Muscle layer of colon (tissue), 2 donors: Measurements from ENCODE around the gene ELF5.

Source experiments
- H3K27ac ChIP-seq: one replicate; pipeline ENCODE4 v1.7.0; 2013; ENCODE audit warnings: low read depth, mild to moderate bottlenecking, low read length, moderate library complexity
- H3K27me3 ChIP-seq, 2 donors: one replicate each; pipeline ENCODE4 v1.7.0; 2013; ENCODE audit warnings: low read length in 2 of 2, mild to moderate bottlenecking in 2 of 2; ENCODE audit not compliant: insufficient read depth in 2 of 2, control insufficient read depth in 1 of 2
- H3K36me3 ChIP-seq: one replicate; pipeline ENCODE4 v1.7.0; 2013; ENCODE audit warnings: mild to moderate bottlenecking, low read length; ENCODE audit not compliant: insufficient read depth
- H3K4me1 ChIP-seq: one replicate; pipeline ENCODE4 v1.7.0; 2013; ENCODE audit warnings: mild to moderate bottlenecking, low read length; ENCODE audit not compliant: insufficient read depth
- H3K4me3 ChIP-seq, 2 donors: one replicate each; pipeline ENCODE4 v1.7.0; 2013; ENCODE audit warnings: low read length in 2 of 2, low read depth in 1 of 2, mild to moderate bottlenecking in 1 of 2, moderate library complexity in 1 of 2
- H3K9ac ChIP-seq: one replicate; pipeline ENCODE4 v1.7.0; 2013; ENCODE audit warnings: low read length
- H3K9me3 ChIP-seq: one replicate; pipeline ENCODE4 v1.7.0; 2013; ENCODE audit warnings: mild to moderate bottlenecking, low read length
- donor health status: abdominal sarcoma.
- donor health status: Adenocarcinoma of cecum.

ELF5 gene

DNA sequence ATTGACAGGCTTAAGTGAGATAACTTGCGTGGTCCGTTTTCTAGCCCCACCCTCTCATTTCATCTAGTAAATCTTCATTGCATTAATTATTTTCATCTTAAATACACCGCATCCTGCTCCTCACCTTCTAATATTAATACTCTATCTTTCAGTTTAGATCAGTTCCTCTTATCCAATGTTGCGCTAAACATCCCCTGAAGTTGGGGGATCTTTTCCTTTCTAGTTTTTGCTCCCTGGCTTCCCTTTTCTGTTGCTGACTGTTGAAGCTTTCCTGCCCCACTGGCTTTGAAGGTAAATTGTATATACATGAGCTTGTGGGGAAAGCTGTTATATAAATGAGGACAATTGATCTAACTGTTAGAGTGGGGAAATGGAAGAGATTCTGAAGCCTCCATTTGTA is 67.6 kb downstream of the ELF5 start:
- no peaks in the 10 kb centered on the region for H3K9me3 ChIP-seq
- H3K27ac ChIP-seq = no peak overlapping the region
- H3K27me3 ChIP-seq = no peaks in the 10 kb centered on the region
- H3K4me3 ChIP-seq = no peak overlapping the region
- H3K4me1 ChIP-seq = peaks cover 20% of the 10 kb centered on the region
- H3K9ac ChIP-seq = no peak overlapping the region
- H3K36me3 ChIP-seq = peaks cover 18% of the 10 kb centered on the region

- Histone ChIP-seq H3K4me3 (no peak overlapping the region), H3K27ac (no peak overlapping the region), H3K36me3 (peaks cover 4% of the 10 kb centered on the region), H3K9me3 (no peaks in the 10 kb centered on the region), H3K9ac (no peak overlapping the region), H3K4me1 (peaks cover 29% of the 10 kb centered on the region), H3K27me3 (no peaks in the 10 kb centered on the region)
Measured at GRCh38 chr11:34444428-34444827, 69.2 kb downstream of the ELF5 start.

- H3K27me3 ChIP-seq = no peaks in the 10 kb centered on the region
- H3K27ac ChIP-seq = no peak overlapping the region
- H3K9me3 ChIP-seq = no peaks in the 10 kb centered on the region
- no peak overlapping the region for H3K9ac ChIP-seq
- H3K4me1 ChIP-seq = peaks cover 29% of the 10 kb centered on the region
- H3K36me3 ChIP-seq = no peaks in the 10 kb centered on the region
- H3K4me3 ChIP-seq = no peak overlapping the region
Measured at GRCh38 chr11:34443136-34443535, 70.5 kb downstream of the ELF5 start.

DNA sequence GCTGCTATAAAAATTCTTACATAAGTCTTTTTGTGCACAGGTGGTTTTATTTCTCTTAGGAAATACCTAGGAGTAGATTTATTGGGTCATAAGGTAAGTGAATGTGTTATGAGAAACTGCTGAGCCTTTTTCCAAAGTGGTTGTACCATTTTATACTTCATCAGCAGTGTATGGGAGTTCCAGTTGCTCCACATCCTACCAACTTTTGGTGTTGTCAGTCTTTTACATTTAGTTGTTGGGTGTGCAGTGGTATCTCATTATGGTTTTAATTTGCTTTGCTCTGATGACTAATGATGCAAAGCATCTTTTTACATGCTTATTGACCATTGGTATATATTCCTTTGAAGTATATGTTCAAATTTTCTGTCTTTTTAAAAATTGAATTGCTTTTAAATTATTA is 71.8 kb downstream of the ELF5 start:
- Histone ChIP-seq H3K4me1 (peaks cover 26% of the 10 kb centered on the region), H3K36me3 (no peaks in the 10 kb centered on the region), H3K27ac (no peak overlapping the region), H3K4me3 (no peak overlapping the region), H3K27me3 (no peaks in the 10 kb centered on the region), H3K9me3 (no peaks in the 10 kb centered on the region), H3K9ac (no peak overlapping the region)

GRCh38 chr11:34439610-34440198 is 73.9 kb downstream of the ELF5 start:
- Histone ChIP-seq H3K4me1 (peaks cover 17% of the 10 kb centered on the region), H3K9ac (peak overlapping the region; percentile 21), H3K4me3 (peak overlapping the region; percentile 68 to 76)

GRCh38 chr11:34438529-34439507 is 74.8 kb downstream of the ELF5 start, which contains the start of gene CAT:
CAT (plus strand) TSS chr11:34438934; CDS start chr11:34439014, 80 bp downstream.
- H3K27ac ChIP-seq = peak within 1 kb of the TSS; percentile 95
- H3K36me3 ChIP-seq = no peaks in the 10 kb centered on the region
- peak within 1 kb of the TSS; percentile 68 to 76 for H3K4me3 ChIP-seq
- H3K27me3 ChIP-seq = no peaks in the 10 kb centered on the region
- no peaks in the 10 kb centered on the region for H3K9me3 ChIP-seq
- H3K4me1 ChIP-seq = peaks cover 17% of the 10 kb centered on the region
- peak within 1 kb of the TSS; percentile 54 for H3K9ac ChIP-seq

More at GRCh38 chr11:34439610-34440198, 73.9 kb downstream of the ELF5 start:
- Histone ChIP-seq H3K27ac (peak overlapping the region; percentile 95), H3K27me3 (no peaks in the 10 kb centered on the region), H3K9me3 (no peaks in the 10 kb centered on the region), H3K36me3 (no peaks in the 10 kb centered on the region)

- Histone ChIP-seq H3K27me3 (no peaks in the 10 kb centered on the region), H3K4me1 (peaks cover 11% of the 10 kb centered on the region), H3K9ac (no peak overlapping the region), H3K4me3 (peak overlapping the region; percentile 68 to 76), H3K36me3 (no peaks in the 10 kb centered on the region), H3K9me3 (no peaks in the 10 kb centered on the region), H3K27ac (no peak overlapping the region)
Measured at GRCh38 chr11:34437224-34438125, 76.1 kb downstream of the ELF5 start.

GRCh38 chr11:34433899-34434298 is 79.7 kb downstream of the ELF5 start:
- Histone ChIP-seq H3K9me3 (no peaks in the 10 kb centered on the region), H3K27me3 (no peaks in the 10 kb centered on the region), H3K9ac (no peak overlapping the region), H3K4me3 (no peak overlapping the region), H3K4me1 (no peaks in the 10 kb centered on the region), H3K27ac (no peak overlapping the region), H3K36me3 (no peaks in the 10 kb centered on the region)

GRCh38 chr11:34432822-34433221 is 80.8 kb downstream of the ELF5 start:
- H3K27me3 ChIP-seq = no peaks in the 10 kb centered on the region
- H3K9me3 ChIP-seq = no peaks in the 10 kb centered on the region
- no peak overlapping the region for H3K9ac ChIP-seq
- no peaks in the 10 kb centered on the region for H3K36me3 ChIP-seq
- H3K4me3 ChIP-seq = no peak overlapping the region
- H3K4me1 ChIP-seq = no peaks in the 10 kb centered on the region
- H3K27ac ChIP-seq = no peak overlapping the region

DNA sequence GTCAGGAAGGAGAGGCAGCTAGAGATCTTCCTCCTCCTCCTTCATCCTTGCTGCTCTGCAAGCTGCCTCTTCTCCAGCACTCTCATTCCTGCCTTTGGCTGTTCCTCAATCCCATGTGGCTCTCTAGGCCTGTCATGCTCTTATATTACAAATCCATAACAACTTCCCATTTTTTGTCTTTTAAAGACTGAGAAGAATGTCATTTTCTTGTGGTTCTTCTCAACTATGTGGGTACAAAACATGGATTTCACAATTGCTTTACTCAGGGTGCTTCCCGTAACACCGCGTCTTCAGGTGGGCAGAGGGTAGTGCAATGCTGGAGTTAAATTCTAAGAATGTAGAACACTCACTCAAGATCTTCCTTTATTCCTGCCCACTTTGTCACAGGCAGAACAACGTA is 81.6 kb downstream of the ELF5 start:
- H3K9me3 ChIP-seq = no peaks in the 10 kb centered on the region
- no peak overlapping the region for H3K4me3 ChIP-seq
- no peaks in the 10 kb centered on the region for H3K36me3 ChIP-seq
- no peaks in the 10 kb centered on the region for H3K27me3 ChIP-seq
- no peaks in the 10 kb centered on the region for H3K4me1 ChIP-seq
- H3K27ac ChIP-seq = no peak overlapping the region
- H3K9ac ChIP-seq = no peak overlapping the region
